ENCODE data around the gene COL5A3. TPM values are rescaled to one million over a fixed set of nuclear protein-coding genes. Genes with fewer than 3 reads are reported as not detected.

The COL5A3 gene
- polyA plus RNA-seq, 1 donor from 2014 or later = 0.11 TPM

DNA sequence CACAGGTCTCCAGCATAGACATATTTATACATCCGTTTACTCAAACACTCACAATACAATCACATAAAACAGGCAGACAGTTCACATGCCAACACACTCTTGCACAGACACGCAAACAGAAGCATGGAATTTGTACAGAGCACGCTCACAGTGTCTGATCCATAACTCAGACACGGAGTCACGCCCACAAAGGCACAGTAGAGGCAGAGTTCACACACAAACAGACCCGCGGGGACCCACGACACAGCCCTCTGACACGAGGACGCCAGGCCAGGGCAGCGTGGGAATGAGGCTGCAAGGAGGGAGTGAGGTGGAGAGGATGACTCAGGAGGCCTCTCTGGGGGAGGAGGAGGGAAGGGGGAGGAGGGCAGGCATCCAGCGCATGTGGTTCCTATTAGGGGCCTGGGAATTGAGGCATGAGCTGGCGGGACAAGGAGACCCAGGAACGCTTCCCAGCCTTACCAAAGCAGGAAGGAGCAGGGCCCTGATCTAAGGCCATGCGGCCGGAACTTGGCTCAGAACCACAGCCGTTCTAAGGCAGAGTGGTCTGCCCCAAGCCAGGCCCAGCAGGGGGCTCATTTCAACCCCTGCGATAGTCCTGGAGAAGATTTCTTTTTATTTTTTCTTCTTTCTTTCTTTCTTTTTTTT is 64.9 kb downstream of the COL5A3 start:
- Histone ChIP-seq H3K9me3 (ENCODE audit: low read length) (no peaks in the 10 kb centered on the region), H3K36me3 (ENCODE audit: insufficient read depth, low read length) (no peaks in the 10 kb centered on the region), H3K9ac (ENCODE audit: low read length) (no peak overlapping the region), H3K9me2 (ENCODE audit: insufficient read depth, low read length) (no peaks in the 10 kb centered on the region), H3F3A (ENCODE audit: insufficient read depth, low read length, poor library complexity, severe bottlenecking) (no peaks in the 10 kb centered on the region), H3K4me2 (ENCODE audit: low read length) (no peak overlapping the region), H3K27ac (ENCODE audit: low read length) (no peak overlapping the region), H2AFZ (ENCODE audit: low read depth, low read length) (no peak overlapping the region), H3K4me3 (ENCODE audit: low read length) (no peak overlapping the region), H3K27me3 (ENCODE audit: insufficient read depth, low read depth, low read length) (no peaks in the 10 kb centered on the region), H3K79me2 (replicated peaks; ENCODE audit: insufficient read depth, low read length) (no peaks in the 10 kb centered on the region), H4K20me1 (ENCODE audit: insufficient read depth) (no peaks in the 10 kb centered on the region)
- TF ChIP-seq, protein P1, sequence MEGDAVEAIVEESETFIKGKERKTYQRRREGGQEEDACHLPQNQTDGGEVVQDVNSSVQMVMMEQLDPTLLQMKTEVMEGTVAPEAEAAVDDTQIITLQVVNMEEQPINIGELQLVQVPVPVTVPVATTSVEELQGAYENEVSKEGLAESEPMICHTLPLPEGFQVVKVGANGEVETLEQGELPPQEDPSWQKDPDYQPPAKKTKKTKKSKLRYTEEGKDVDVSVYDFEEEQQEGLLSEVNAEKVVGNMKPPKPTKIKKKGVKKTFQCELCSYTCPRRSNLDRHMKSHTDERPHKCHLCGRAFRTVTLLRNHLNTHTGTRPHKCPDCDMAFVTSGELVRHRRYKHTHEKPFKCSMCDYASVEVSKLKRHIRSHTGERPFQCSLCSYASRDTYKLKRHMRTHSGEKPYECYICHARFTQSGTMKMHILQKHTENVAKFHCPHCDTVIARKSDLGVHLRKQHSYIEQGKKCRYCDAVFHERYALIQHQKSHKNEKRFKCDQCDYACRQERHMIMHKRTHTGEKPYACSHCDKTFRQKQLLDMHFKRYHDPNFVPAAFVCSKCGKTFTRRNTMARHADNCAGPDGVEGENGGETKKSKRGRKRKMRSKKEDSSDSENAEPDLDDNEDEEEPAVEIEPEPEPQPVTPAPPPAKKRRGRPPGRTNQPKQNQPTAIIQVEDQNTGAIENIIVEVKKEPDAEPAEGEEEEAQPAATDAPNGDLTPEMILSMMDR (IDR thresholded peaks at IDR 0.05; ENCODE audit: poor library complexity, severe bottlenecking) = no peak
- TF ChIP-seq TAF1 (IDR thresholded peaks at IDR 0.05; ENCODE audit: low read depth) (no peak), MXI1 (conservative IDR thresholded peaks at IDR 0.05; ENCODE audit: poor library complexity, severe bottlenecking) (no peak), EZH2 (IDR thresholded peaks at IDR 0.05; ENCODE audit: borderline replicate concordance, insufficient read depth, low read length, poor library complexity, severe bottlenecking) (no peak), REST (IDR thresholded peaks at IDR 0.05; ENCODE audit: borderline replicate concordance) (no peak), EP300 (conservative IDR thresholded peaks at IDR 0.05; ENCODE audit: poor library complexity, severe bottlenecking) (no peak), POLR2AphosphoS5 (IDR thresholded peaks at IDR 0.05) (no peak), SMC3 (conservative IDR thresholded peaks at IDR 0.05; ENCODE audit: poor library complexity) (no peak), RAD21 (conservative IDR thresholded peaks at IDR 0.05) (no peak)

- no peak overlapping the region for H2AFZ ChIP-seq (ENCODE audit: low read depth, low read length)
- no peak overlapping the region for H3K4me2 ChIP-seq (ENCODE audit: low read length)
- no peaks in the 10 kb centered on the region for H3K36me3 ChIP-seq (ENCODE audit: insufficient read depth, low read length)
- H3K9me2 ChIP-seq (ENCODE audit: insufficient read depth, low read length) = no peaks in the 10 kb centered on the region
- no peak overlapping the region for H3K27ac ChIP-seq (ENCODE audit: low read length)
- no peak overlapping the region for H3K9ac ChIP-seq (ENCODE audit: low read length)
- H3K9me3 ChIP-seq (ENCODE audit: low read length) = no peaks in the 10 kb centered on the region
- H3K79me2 ChIP-seq (replicated peaks; ENCODE audit: insufficient read depth, low read length) = no peaks in the 10 kb centered on the region
- no peaks in the 10 kb centered on the region for H3K27me3 ChIP-seq (ENCODE audit: insufficient read depth, low read depth, low read length)
- no peaks in the 10 kb centered on the region for H4K20me1 ChIP-seq (ENCODE audit: insufficient read depth)
- no peaks in the 10 kb centered on the region for H3F3A ChIP-seq (ENCODE audit: insufficient read depth, low read length, poor library complexity, severe bottlenecking)
- TF ChIP-seq SMC3 (conservative IDR thresholded peaks at IDR 0.05; ENCODE audit: poor library complexity) (no peak), POLR2AphosphoS5 (IDR thresholded peaks at IDR 0.05) (no peak), REST (IDR thresholded peaks at IDR 0.05; ENCODE audit: borderline replicate concordance) (no peak), TAF1 (IDR thresholded peaks at IDR 0.05; ENCODE audit: low read depth) (no peak), EZH2 (IDR thresholded peaks at IDR 0.05; ENCODE audit: borderline replicate concordance, insufficient read depth, low read length, poor library complexity, severe bottlenecking) (no peak), EP300 (conservative IDR thresholded peaks at IDR 0.05; ENCODE audit: poor library complexity, severe bottlenecking) (no peak), MXI1 (conservative IDR thresholded peaks at IDR 0.05; ENCODE audit: poor library complexity, severe bottlenecking) (no peak), RAD21 (conservative IDR thresholded peaks at IDR 0.05) (no peak)
- TF ChIP-seq, protein P1 (IDR thresholded peaks at IDR 0.05; ENCODE audit: poor library complexity, severe bottlenecking) = no peak
- H3K4me3 ChIP-seq (ENCODE audit: low read length) = no peak overlapping the region
Observed at GRCh38 chr19:9943744-9944143, 66.6 kb downstream of the COL5A3 start.

Data from neural cell (in vitro differentiated cells).